D721Med (cell line): ENCODE measurements around the gene PHLDB2.

ENCODE experiments used
- DNase-seq: peaks from one replicate; pipeline ENCODE4 v3.0.0; 2011; ENCODE audit warnings: low spot score; ENCODE audit not compliant: insufficient read length
- FAIRE-seq: peaks from 2 replicates; lab custom pipeline; 2011; peaks lifted over from hg19 to GRCh38; lab: Jason Lieb, UNC
- TF ChIP-seq, protein P1 (sequence below): IDR thresholded peaks from 2 replicates; pipeline ENCODE4 v1.5.1; 2012; ENCODE audit warnings: mild to moderate bottlenecking, control low read depth; ENCODE audit not compliant: insufficient read depth; ENCODE audit errors: missing control alignments

PHLDB2 gene

DNA sequence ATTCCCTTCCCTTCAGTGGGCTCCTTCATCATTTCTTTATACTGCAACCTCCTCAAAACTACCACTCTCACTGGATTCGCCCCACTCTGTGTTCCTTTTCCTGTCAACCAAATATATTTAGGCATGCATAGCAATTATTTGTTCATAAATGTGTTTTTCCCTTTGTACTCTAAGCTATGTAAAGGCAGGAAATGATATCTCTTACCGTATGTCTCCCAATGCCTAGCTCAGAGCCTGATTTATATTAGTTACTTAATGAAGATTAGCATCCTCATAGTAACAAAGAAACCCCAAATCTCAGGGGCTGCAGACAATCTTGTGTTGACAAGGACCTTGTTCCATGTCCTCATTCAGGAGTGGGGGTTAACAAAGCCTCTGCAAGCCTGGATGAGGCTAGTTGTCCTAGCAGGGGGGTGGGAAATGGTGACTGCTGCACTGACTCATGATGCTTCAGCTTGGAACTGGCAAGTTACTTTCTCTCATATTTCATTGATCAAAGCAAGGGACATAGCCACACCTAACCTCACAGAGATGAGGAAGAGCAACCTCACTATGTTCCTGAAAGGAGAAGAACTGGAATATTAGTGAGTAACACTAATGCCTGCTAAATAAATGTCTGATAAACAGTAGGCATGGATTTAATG lies 15.2 kb downstream of the PHLDB2 start:
- no peak for DNase-seq
- TF ChIP-seq, protein P1, sequence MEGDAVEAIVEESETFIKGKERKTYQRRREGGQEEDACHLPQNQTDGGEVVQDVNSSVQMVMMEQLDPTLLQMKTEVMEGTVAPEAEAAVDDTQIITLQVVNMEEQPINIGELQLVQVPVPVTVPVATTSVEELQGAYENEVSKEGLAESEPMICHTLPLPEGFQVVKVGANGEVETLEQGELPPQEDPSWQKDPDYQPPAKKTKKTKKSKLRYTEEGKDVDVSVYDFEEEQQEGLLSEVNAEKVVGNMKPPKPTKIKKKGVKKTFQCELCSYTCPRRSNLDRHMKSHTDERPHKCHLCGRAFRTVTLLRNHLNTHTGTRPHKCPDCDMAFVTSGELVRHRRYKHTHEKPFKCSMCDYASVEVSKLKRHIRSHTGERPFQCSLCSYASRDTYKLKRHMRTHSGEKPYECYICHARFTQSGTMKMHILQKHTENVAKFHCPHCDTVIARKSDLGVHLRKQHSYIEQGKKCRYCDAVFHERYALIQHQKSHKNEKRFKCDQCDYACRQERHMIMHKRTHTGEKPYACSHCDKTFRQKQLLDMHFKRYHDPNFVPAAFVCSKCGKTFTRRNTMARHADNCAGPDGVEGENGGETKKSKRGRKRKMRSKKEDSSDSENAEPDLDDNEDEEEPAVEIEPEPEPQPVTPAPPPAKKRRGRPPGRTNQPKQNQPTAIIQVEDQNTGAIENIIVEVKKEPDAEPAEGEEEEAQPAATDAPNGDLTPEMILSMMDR, result no peak
- FAIRE-seq, result peak; percentile 48

DNA sequence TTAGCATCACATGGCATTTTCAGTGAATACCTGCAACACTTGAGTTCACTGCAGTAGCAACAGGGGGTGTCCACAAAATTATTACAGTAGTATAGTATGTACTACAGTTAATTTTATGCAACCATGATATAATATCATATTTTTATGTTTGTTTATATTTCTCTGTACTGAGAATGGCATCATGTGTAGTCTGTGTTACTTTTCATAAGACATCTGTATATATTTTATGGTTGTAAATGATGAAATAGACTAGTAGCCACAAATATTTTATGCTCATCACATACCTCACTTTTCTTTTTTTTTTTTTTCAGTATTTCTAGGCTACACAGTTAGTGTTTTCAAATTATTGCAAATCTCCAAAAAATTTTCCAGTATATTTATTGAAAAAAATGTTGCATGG lies 22.4 kb downstream of the PHLDB2 start:
- TF ChIP-seq, protein P1, result no peak
- FAIRE-seq (no peak), DNase-seq (no peak)

DNA sequence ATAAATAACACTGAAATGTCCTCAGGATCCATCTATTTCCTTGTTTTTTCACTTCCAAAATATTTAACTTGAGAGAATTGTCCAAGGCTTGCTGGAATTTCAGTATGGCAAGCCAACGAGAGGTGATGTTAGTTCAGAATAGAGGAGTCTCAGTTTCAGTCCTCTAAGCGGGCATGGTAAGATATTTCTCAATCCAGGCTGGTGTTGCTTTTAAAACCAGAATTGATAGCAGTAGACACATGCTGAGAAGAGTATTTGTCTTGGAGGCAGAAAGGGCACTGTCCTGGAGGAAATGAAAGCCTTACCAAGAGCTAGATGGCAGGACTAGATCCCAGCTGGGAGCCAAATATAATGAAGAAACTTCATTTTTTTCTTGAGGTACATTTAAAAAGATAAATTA lies 23.1 kb downstream of the PHLDB2 start:
- FAIRE-seq, result no peak
- TF ChIP-seq, protein P1, result no peak
- no peak for DNase-seq

DNA sequence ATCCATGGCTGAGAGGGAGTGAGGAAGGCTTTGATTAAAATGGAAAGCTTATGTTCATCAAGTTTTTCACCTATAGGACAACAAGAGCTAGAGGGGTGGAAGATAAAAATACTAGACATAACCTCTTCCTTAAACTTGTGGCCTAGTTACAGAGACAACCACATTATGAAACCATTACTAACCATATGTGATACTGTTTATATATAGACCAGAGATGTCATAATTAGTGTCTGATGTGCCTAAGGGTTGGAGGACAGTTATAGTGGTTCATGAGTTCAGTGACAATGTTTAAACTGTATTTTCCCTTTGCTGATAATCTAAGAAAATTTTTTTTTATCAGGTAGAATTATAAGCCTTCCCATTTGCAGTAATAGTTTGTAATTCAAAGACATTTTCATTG lies 23.7 kb downstream of the PHLDB2 start:
- no peak for DNase-seq
- TF ChIP-seq, protein P1, result no peak
- no peak for FAIRE-seq

DNA sequence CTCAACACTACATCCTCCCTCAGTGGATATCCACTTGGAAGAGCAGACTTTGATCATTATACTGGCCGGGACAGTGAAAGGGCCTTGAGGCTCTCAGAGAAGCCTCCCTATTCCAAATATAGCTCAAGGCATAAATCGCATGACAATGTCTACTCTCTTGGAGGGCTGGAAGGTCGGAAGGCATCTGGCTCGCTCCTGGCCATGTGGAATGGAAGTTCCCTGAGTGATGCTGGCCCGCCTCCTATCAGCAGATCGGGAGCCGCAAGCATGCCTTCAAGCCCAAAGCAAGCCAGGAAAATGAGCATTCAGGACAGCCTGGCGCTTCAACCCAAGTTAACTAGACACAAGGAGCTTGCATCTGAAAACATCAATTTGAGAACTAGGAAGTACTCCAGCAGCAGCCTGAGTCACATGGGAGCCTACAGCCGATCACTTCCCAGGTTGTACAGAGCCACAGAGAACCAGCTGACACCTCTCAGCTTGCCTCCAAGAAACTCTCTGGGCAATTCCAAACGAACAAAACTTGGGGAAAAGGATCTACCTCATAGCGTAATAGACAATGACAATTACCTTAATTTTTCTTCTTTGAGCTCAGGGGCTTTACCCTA lies 25.4 kb downstream of the PHLDB2 start:
- TF ChIP-seq, protein P1, result no peak
- DNase-seq (no peak), FAIRE-seq (no peak)

DNA sequence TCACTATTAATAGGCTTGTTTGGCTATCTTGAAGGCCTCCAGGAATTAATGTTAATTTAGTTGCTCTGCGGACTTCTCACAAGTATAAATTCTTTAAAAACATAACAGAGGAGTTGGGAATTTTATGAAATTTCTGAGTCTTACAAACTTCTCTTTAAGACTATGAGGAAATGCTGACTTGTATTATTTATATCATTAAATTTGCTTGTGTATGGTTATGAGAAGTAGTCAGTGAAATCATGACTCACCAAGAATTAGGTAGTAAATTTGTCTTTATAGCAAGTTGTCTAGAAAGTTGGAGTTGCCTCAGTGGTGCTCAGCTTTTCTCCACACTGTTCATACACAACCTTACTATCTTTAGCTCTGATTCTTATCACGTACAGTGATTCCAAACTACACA lies 26.5 kb downstream of the PHLDB2 start:
- FAIRE-seq, result no peak
- no peak for DNase-seq
- TF ChIP-seq, protein P1, result no peak

DNA sequence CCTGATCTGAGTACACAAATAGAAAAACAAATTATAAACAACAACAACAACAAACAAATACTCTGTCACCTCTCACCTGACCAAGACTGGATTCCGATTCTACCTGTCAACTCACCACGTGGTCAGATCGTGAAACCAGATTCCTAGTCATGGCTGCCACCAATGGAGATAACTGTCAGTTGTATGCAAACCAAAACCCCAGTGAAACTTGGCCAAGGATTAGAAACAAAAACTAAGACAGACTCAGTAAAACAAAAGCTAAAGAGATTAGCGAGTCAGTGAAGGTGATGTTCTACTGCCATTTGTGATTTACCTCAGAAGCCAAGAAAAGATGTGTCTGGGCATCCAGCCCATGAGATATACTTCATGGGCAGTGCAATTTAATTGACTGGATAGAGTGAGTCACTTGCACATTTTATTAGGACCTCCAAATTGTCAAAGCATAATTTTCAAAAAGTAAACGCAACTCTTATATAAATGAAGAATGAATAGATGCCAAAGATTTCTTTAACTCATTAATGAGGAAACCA lies 31.1 kb downstream of the PHLDB2 start:
- peak; percentile 81 for FAIRE-seq
- DNase-seq, result no peak
- TF ChIP-seq, protein P1, result no peak
